Heart right ventricle (tissue), 16 donors: Measurements from ENCODE around the gene C6orf163. TPM values are rescaled to one million over a fixed set of nuclear protein-coding genes. Genes with fewer than 3 reads are reported as not detected.

Experiments
- ATAC-seq, 8 donors: fragments of 200-7000 bp; cut with Tn5 transposase; one replicate each; pipeline ENCODE4 v1.9.1; 2020; ENCODE audit warnings: mild to moderate bottlenecking in 8 of 8, moderate library complexity in 8 of 8, moderate number of reproducible peaks in 1 of 8
- DNase-seq, 2 donors: peaks; one replicate each; pipeline ENCODE4 v3.0.0-alpha.2; 2020
- H3K27ac ChIP-seq, 10 donors: fragments of 200-600 bp; sonication (generic) in 2 of 10; one replicate each; pipeline versions ENCODE4 v1.5.0 to v1.8.0; 2020 to 2022; ENCODE audit warnings: mild to moderate bottlenecking in 3 of 10
- H3K27me3 ChIP-seq, 7 donors: fragments of 200-600 bp; one replicate each; pipeline ENCODE4 v1.8.0; 2021 to 2022; ENCODE audit warnings: mild to moderate bottlenecking in 2 of 7
- H3K36me3 ChIP-seq, 9 donors: fragments of 200-600 bp; sonication (generic) in 1 of 9; one replicate each; pipeline versions ENCODE4 v1.5.0 to v1.8.0; 2020 to 2022; ENCODE audit warnings: mild to moderate bottlenecking in 2 of 9
- H3K4me1 ChIP-seq, 9 donors: fragments of 200-600 bp; sonication (generic) in 1 of 9; one replicate each; pipeline versions ENCODE4 v1.5.0 to v1.8.0; 2020 to 2022; ENCODE audit warnings: mild to moderate bottlenecking in 4 of 9
- H3K4me3 ChIP-seq, 10 donors: fragments of 200-600 bp; sonication (generic) in 2 of 10; one replicate each; pipeline versions ENCODE4 v1.5.0 to v1.8.0; 2020 to 2022; ENCODE audit warnings: mild to moderate bottlenecking in 7 of 10, moderate library complexity in 2 of 10
- H3K9me3 ChIP-seq, 11 donors: fragments of 200-600 bp in 10 of 11; sonication (generic) in 2 of 11; one replicate each; pipeline versions ENCODE4 v1.5.0 to v1.8.0; 2013 to 2022; ENCODE audit warnings: mild to moderate bottlenecking in 2 of 11, control low read depth in 1 of 11, moderate library complexity in 1 of 11
- WGBS, 2 donors: extraction: QIAGEN DNeasy Blood & Tissue Kit; methylation state at CpG; one replicate each; pipeline ENCODE4 v1.1.7; 2013; ENCODE audit warnings: inconsistent platforms in 1 of 2; 5-methylcytosine and 5-hydroxymethylcytosine counted together
- intact Hi-C, 10 donors: fragments of 100-400 bp; cut with DNase I; formaldehyde crosslinking; loops; one replicate each; pipeline versions ENCODE4 v1.11.1 to v1.14.2; 2022
- polyA plus RNA-seq, 2 donors: library from polyadenylated mRNA; stranded (reverse); fragments of 200-250 nt; gene quantifications; one replicate each; pipeline ENCODE4 v1.2.3, GENCODE V29; 2013
- total RNA-seq, 10 donors: library from RNA; stranded (reverse); fragmentation: NEBNext Ultra II Directional in 3 of 10; extraction: Animal tissue kit (Norgen Biotek cat#: 25700) in 3 of 10; gene quantifications; one replicate each; pipeline versions ENCODE4 v1.2.1 to v1.2.4, GENCODE V29; 2021 to 2023
- TF ChIP-seq, protein P1 (sequence below), 9 donors: fragments of 200-600 bp; sonication (generic) in 2 of 9; IDR thresholded peaks; one replicate each; pipeline versions ENCODE4 v1.5.0 to v1.8.0; 2021 to 2022; ENCODE audit warnings: antibody characterized with exemption in 9 of 9, mild to moderate bottlenecking in 5 of 9, moderate library complexity in 1 of 9
- donor health status: Arrhythmogenic right ventricular cardiomyopathy.
- donor health status: ischemic (EF 13 %, LVEDD 7.1; RV severe dilation, severe dysfunction).
- donor health status: healthy with polysubstance abuse.
- donor health status: DM: no; HTN: yes; CAD: no.
- donor health status: DM: no; HTN: no; CAD: no.
- donor health status: ischemic (EF 25% LVEDD 6.9; RV normal size, moderate dysfunction).
- donor health status: ischemic (EF 25% LVEDD 5.7; RV mildly dilated, moderate dysfunction).
- donor health status: healthy.
- donor health status: DM: yes; HTN: yes; CAD: no.
- donor health status: Ischemic cardiomyopathy.
- donor health status: ischemic (EF 35%, LVEDD 5.7; RV mildly dilated, moderate dysfunction).
- donor health status: nonischemic (EF 11% LVEDD 7.7; RV severe dilation, severe dysfunction).
- donor health status: DM: yes; HTN: yes; CAD: no.
- donor health status: PGD.
- donor health status: ischemic (EF 29% LVEDD 5.4; RV normal size, mild dysfunction).
- donor health status: nonischemic (EF 23%, LVEDD 6.1; RV moderate dilation, normal function).

Gene C6orf163
- total and polyA plus RNA-seq, 12 donors: 0.35 to 7.7 (median 2.0) TPM

DNA sequence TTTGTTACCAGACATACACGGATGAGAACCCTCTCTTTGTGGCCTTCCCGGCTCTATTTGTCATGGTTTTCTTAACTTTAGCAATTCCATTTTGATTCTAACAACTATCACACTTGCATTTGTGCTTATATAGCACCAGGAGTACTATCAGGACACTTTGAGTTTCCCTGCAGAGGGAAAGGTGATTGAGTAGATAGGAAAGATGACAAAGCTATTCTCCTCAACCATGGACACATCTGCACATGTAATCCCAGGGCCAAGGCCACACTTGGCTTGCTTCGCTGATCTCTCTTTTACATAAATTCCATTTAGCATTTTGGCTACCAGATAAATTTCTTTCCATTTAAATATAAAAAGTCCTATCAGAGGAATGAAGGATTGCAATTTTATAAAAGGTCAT, 39.8 kb downstream of the C6orf163 start:
- Histone ChIP-seq H3K27me3 (no peaks in the 10 kb centered on the region), H3K36me3 (no peaks in the 10 kb centered on the region), H3K27ac (no peak overlapping the region), H3K9me3 (no peaks in the 10 kb centered on the region), H3K4me3 (no peak overlapping the region), H3K4me1 (no peaks in the 10 kb centered on the region)
- intact Hi-C loops: no loop called here
- TF ChIP-seq, protein P1, sequence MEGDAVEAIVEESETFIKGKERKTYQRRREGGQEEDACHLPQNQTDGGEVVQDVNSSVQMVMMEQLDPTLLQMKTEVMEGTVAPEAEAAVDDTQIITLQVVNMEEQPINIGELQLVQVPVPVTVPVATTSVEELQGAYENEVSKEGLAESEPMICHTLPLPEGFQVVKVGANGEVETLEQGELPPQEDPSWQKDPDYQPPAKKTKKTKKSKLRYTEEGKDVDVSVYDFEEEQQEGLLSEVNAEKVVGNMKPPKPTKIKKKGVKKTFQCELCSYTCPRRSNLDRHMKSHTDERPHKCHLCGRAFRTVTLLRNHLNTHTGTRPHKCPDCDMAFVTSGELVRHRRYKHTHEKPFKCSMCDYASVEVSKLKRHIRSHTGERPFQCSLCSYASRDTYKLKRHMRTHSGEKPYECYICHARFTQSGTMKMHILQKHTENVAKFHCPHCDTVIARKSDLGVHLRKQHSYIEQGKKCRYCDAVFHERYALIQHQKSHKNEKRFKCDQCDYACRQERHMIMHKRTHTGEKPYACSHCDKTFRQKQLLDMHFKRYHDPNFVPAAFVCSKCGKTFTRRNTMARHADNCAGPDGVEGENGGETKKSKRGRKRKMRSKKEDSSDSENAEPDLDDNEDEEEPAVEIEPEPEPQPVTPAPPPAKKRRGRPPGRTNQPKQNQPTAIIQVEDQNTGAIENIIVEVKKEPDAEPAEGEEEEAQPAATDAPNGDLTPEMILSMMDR (IDR thresholded peaks at IDR 0.05): no peak
- WGBS, 2 donors: 85 to 90% methylated on average over 3 of the region's 3 CpGs
- DNase-seq: no peak
- ATAC-seq: no peak

DNA sequence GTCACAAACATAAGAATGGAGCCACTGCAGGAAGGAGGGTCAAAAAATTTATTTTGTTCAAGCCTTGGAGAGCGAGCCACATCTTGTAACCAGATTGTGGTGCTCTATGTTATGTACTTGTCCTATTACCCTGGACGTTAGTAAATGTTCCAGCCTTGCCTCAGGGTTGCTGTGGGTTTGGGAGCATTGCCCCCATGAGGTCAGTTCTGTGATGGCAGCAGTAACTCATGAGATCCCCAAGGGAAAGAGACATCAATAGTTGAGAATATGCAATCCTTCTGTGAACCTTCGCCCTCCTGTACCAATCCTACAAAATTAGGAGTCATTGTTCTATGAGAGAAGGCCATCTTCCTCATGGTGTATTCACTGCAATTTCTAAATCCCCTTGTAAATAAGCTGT, 46.7 kb downstream of the C6orf163 start:
- no peak overlapping the region for H3K27ac ChIP-seq
- TF ChIP-seq, protein P1 (IDR thresholded peaks at IDR 0.05): peak in 6 of 9 donors; percentile 12 to 37 (median 30)
- H3K4me3 ChIP-seq: no peak overlapping the region
- H3K9me3 ChIP-seq: no peaks in the 10 kb centered on the region
- H3K36me3 ChIP-seq: no peaks in the 10 kb centered on the region
- ATAC-seq (peak in 1 of 8 donors; percentile 39), DNase-seq (no peak)
- WGBS, 2 donors: 59 to 64% methylated on average over 3 of the region's 3 CpGs
- H3K4me1 ChIP-seq: peaks cover 0 to 3% (median 0%) of the 10 kb centered on the region in 9 donors
- intact Hi-C loops: loop anchor here in 4 of 10 donors (5.0 to 10.0 kb wide), 5 partner anchors 81 to 1483 kb away; partner anchors contain the start of gene SLC35A1 (in 1 of the 4)
- H3K27me3 ChIP-seq: no peaks in the 10 kb centered on the region

DNA sequence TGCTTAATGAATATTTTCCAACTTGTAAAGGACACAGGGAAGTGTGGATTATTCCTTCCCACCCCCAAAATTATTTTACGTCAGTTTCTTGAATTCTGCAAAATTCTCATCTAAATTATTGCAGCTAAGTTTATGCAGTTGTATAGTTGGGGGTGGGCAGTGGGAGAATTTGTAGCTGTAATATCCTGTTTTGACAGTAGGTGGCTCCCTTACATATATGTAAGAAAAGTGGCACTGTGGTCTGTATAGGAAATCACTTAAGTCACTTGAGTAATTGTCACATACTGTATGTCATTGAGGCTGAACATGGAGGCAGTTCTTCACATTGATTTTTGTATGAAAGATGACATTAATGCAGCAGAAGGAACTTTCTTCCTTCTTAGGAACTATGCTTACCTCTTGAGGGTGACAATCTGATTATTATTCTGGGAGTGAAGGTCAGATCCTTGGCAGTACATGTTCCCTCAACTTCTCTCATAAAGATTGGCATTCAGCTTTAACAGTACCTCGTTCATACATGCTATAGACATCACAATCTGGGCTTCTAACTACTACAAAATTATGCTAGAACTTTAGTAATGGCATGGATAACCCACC, 48.5 kb downstream of the C6orf163 start:
- ATAC-seq (peak in 6 of 8 donors; percentile 64 to 83 (median 78)), DNase-seq (peak in 1 of 2 donors; percentile 30)
- TF ChIP-seq, protein P1 (IDR thresholded peaks at IDR 0.05): peak; percentile 58 to 82 (median 77)
- 2 to 8% methylated on average over 2 of the region's 2 CpGs for WGBS, 2 donors
- H3K27me3 ChIP-seq: no peaks in the 10 kb centered on the region
- H3K9me3 ChIP-seq: no peaks in the 10 kb centered on the region
- peaks cover 0 to 3% (median 0%) of the 10 kb centered on the region in 9 donors for H3K4me1 ChIP-seq
- intact Hi-C loops: loop anchor here in 4 of 10 donors (2.0 to 10.0 kb wide), 6 partner anchors 79 to 1482 kb away; partner anchors contain the start of gene SLC35A1 (in 1 of the 4)
- H3K4me3 ChIP-seq: no peak overlapping the region
- no peaks in the 10 kb centered on the region for H3K36me3 ChIP-seq
- H3K27ac ChIP-seq: no peak overlapping the region

DNA sequence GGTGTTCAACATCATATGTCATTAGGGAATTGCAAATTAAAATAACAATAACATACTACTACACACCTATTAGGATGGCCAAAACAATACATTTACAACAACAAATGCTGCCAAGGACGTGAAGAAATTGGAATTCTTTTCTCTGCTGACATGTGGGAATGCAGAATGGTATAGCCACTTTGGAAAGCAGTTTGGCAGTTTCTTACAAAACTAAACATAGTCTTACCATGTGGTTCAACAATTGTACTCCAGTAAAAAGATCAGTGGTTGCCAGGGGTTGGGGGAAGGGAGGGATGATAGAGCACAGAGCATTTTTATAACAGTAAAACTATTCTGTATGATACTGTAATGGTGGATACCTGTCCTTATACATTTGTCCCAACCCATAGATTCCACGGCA, 50.8 kb downstream of the C6orf163 start:
- no peak overlapping the region for H3K4me3 ChIP-seq

More for the DNA sequence above, 50.8 kb downstream of the C6orf163 start:
- Histone ChIP-seq H3K27ac (no peak overlapping the region), H3K9me3 (no peaks in the 10 kb centered on the region), H3K4me1 (peaks cover 0 to 3% (median 0%) of the 10 kb centered on the region in 9 donors), H3K27me3 (no peaks in the 10 kb centered on the region), H3K36me3 (no peaks in the 10 kb centered on the region)
- DNase-seq (no peak), ATAC-seq (no peak)
- TF ChIP-seq, protein P1 (IDR thresholded peaks at IDR 0.05): no peak
- WGBS, 2 donors: 78 to 81% methylated on average over 2 of the region's 2 CpGs
- intact Hi-C loops: loop anchor here in 3 of 10 donors (10.0 kb wide), 4 partner anchors 399 to 1479 kb away; no protein-coding TSS in a partner anchor
